Subcutaneous adipose tissue (tissue), 4 donors: Measurements from ENCODE around the gene HOXD10. TPM values are rescaled to one million over a fixed set of nuclear protein-coding genes. Genes with fewer than 3 reads are reported as not detected.

Experiments
- CTCF ChIP-seq: fragments of 450-650 bp; IDR thresholded peaks from one replicate; pipeline ENCODE4 v1.5.1; 2016; ENCODE audit warnings: low read depth, mild to moderate bottlenecking, control low read depth, antibody characterized with exemption, moderate library complexity
- total RNA-seq, 4 donors: library from RNA; depleted of rRNA; stranded (reverse); fragments of >200 nt; gene quantifications; one replicate each; pipeline ENCODE4 v1.1.0, GENCODE V29; 2016

The HOXD10 gene
- total RNA-seq, 4 donors from 2014 or later = 0.17 to 0.66 TPM; not detected in 2

- no peak for TF ChIP-seq CTCF
Measured at GRCh38 chr2:176129813-176130146, 13.2 kb downstream of the HOXD10 start.

- TF ChIP-seq CTCF = no peak
Measured at GRCh38 chr2:176130147-176130956, 13.8 kb downstream of the HOXD10 start.

GRCh38 chr2:176130957-176131847 is 14.6 kb downstream of the HOXD10 start:
- no peak for TF ChIP-seq CTCF

- TF ChIP-seq CTCF = no peak
Measured at GRCh38 chr2:176131848-176132158, 15.2 kb downstream of the HOXD10 start.

- TF ChIP-seq CTCF = no peak
Measured at GRCh38 chr2:176132205-176133171, 15.9 kb downstream of the HOXD10 start.

- TF ChIP-seq CTCF = no peak
Measured at GRCh38 chr2:176133389-176133788, 16.8 kb downstream of the HOXD10 start.
